ENCODE results near the gene DYRK4. TPM values are rescaled to one million over a fixed set of nuclear protein-coding genes. Genes with fewer than 3 reads are reported as not detected.

The DYRK4 gene
- total RNA-seq, 1 experiment from 2014 or later = 24.6 TPM

DNA sequence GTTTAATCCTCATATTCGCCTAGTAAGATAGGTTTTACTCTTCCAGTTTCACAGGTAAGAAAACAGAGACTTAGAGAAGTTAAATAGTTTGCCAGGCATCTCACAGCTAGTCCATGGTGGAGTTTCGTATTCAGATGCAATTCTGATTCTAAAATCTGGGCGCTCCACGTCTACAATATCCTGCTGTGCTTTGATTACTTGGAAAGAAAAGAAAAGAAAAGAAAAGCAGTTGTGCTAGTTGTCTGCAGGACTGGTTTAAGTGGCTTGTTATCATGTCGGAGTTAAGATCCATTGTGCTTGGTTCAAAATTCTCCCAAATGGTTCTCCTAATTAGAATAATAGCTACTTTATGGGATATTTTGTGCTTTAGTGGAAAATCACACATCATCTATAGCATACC, 68.3 kb downstream of the DYRK4 start:
- H3K4me3 Mint-ChIP-seq (ENCODE audit: low read depth, unreplicated experiment) = no peak overlapping the region
- no peak for DNase-seq
- CTCF ChIA-PET = no interaction called here
- H3K36me3 Mint-ChIP-seq (ENCODE audit: insufficient read depth, unreplicated experiment) = no peaks in the 10 kb centered on the region
- intact Hi-C loops (cut with micrococcal nuclease; ENCODE audit: unreplicated experiment) = no loop called here
- no TSS peak for BruUV-seq (replicated peaks)
- H3K9me3 Mint-ChIP-seq (ENCODE audit: low read depth, unreplicated experiment) = peaks cover 3% of the 10 kb centered on the region
- H3K27me3 Mint-ChIP-seq (ENCODE audit: unreplicated experiment) = peaks cover 51% of the 10 kb centered on the region
- no peaks in the 10 kb centered on the region for H3K4me1 Mint-ChIP-seq (ENCODE audit: low read depth, unreplicated experiment)
- TF ChIP-seq, protein P1, sequence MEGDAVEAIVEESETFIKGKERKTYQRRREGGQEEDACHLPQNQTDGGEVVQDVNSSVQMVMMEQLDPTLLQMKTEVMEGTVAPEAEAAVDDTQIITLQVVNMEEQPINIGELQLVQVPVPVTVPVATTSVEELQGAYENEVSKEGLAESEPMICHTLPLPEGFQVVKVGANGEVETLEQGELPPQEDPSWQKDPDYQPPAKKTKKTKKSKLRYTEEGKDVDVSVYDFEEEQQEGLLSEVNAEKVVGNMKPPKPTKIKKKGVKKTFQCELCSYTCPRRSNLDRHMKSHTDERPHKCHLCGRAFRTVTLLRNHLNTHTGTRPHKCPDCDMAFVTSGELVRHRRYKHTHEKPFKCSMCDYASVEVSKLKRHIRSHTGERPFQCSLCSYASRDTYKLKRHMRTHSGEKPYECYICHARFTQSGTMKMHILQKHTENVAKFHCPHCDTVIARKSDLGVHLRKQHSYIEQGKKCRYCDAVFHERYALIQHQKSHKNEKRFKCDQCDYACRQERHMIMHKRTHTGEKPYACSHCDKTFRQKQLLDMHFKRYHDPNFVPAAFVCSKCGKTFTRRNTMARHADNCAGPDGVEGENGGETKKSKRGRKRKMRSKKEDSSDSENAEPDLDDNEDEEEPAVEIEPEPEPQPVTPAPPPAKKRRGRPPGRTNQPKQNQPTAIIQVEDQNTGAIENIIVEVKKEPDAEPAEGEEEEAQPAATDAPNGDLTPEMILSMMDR (IDR thresholded peaks at IDR 0.05; ENCODE audit: unreplicated experiment) = no peak
- no peak overlapping the region for H3K27ac Mint-ChIP-seq (ENCODE audit: unreplicated experiment)

DNA sequence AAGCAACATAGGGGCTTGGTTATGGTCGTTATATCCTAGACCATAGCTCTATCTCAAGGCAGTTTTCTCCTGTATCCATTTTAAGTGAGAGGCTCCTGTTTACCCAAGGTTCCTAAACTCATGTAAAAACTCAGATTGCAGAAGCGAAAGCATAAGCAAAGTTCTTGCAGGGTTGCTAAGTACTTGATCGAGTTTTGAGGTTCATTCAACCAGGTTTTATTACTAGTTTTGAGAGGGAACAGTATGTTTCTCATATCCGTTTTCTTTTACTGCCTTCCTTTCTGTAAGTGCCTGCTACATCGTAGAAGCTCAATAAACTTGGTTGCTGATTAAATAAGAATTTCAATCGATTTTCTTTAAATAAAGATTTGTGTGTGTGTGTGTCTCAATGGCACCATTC, 81.7 kb downstream of the DYRK4 start:
- intact Hi-C loops (cut with micrococcal nuclease; ENCODE audit: unreplicated experiment) = no loop called here
- DNase-seq = no peak
- no TSS peak for BruUV-seq (replicated peaks)
- H3K4me3 Mint-ChIP-seq (ENCODE audit: low read depth, unreplicated experiment) = no peak overlapping the region
- CTCF ChIA-PET = no interaction called here
- H3K36me3 Mint-ChIP-seq (ENCODE audit: insufficient read depth, unreplicated experiment) = peaks cover 8% of the 10 kb centered on the region
- H3K4me1 Mint-ChIP-seq (ENCODE audit: low read depth, unreplicated experiment) = no peaks in the 10 kb centered on the region
- TF ChIP-seq, protein P1 (IDR thresholded peaks at IDR 0.05; ENCODE audit: unreplicated experiment) = no peak
- H3K27me3 Mint-ChIP-seq (ENCODE audit: unreplicated experiment) = peaks cover 22% of the 10 kb centered on the region
- H3K27ac Mint-ChIP-seq (ENCODE audit: unreplicated experiment) = no peak overlapping the region
- no peaks in the 10 kb centered on the region for H3K9me3 Mint-ChIP-seq (ENCODE audit: low read depth, unreplicated experiment)

DNA sequence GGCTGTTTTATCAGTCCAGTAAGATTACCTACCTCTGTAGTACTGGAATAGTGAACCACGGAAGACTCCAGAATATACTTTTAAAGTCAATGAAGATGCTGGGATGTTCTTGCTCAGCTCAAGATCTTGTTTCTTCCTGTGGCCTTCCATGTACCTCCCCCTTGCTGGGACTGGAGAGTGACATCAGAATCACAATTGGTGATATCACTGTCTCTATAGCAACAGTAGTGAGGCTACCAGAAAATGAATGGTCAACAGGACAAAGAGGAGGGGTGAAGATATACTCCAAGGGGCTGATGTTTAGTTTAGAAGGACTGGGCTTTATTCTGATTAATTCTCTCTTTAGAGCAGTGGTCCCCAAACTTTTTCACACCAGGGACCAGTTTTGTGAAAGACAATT, 83.0 kb downstream of the DYRK4 start:
- no peaks in the 10 kb centered on the region for H3K9me3 Mint-ChIP-seq (ENCODE audit: low read depth, unreplicated experiment)
- intact Hi-C loops (cut with micrococcal nuclease; ENCODE audit: unreplicated experiment) = no loop called here
- no peak overlapping the region for H3K4me3 Mint-ChIP-seq (ENCODE audit: low read depth, unreplicated experiment)
- peaks cover 21% of the 10 kb centered on the region for H3K36me3 Mint-ChIP-seq (ENCODE audit: insufficient read depth, unreplicated experiment)
- CTCF ChIA-PET = no interaction called here
- no peaks in the 10 kb centered on the region for H3K4me1 Mint-ChIP-seq (ENCODE audit: low read depth, unreplicated experiment)
- H3K27ac Mint-ChIP-seq (ENCODE audit: unreplicated experiment) = no peak overlapping the region
- no peak for DNase-seq
- H3K27me3 Mint-ChIP-seq (ENCODE audit: unreplicated experiment) = peaks cover 14% of the 10 kb centered on the region
- BruUV-seq (replicated peaks) = no TSS peak
- TF ChIP-seq, protein P1 (IDR thresholded peaks at IDR 0.05; ENCODE audit: unreplicated experiment) = no peak

DNA sequence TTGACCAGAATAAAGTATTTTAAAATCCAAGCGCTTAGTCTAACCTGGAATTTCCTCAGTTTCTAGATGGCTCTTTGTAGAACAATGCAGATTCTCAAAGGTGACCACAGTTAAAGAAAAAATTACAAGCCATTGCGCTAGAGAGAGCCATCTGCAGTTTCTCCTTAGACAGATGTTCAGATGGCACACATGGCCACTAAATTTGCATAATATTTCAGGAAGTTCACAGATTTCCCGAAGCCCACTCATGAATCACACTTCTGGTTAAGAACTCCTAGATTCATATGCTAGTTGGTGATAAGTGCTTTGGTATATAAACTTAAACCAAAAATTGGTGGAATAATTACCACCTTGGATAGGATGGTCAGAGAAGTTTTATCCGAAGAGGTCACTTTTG, 86.1 kb downstream of the DYRK4 start:
- CTCF ChIA-PET = no interaction called here
- DNase-seq = no peak
- Mint-ChIP-seq H3K4me3 (ENCODE audit: low read depth, unreplicated experiment) (peak overlapping the region; percentile 99), H3K9me3 (ENCODE audit: low read depth, unreplicated experiment) (no peaks in the 10 kb centered on the region), H3K27me3 (ENCODE audit: unreplicated experiment) (peaks cover 14% of the 10 kb centered on the region), H3K4me1 (ENCODE audit: low read depth, unreplicated experiment) (peaks cover 22% of the 10 kb centered on the region), H3K27ac (ENCODE audit: unreplicated experiment) (peak overlapping the region; percentile 99), H3K36me3 (ENCODE audit: insufficient read depth, unreplicated experiment) (peaks cover 21% of the 10 kb centered on the region)
- TF ChIP-seq, protein P1 (IDR thresholded peaks at IDR 0.05; ENCODE audit: unreplicated experiment) = no peak
- BruUV-seq (replicated peaks) = no TSS peak
- intact Hi-C loops (cut with micrococcal nuclease; ENCODE audit: unreplicated experiment) = loop anchor here (2.0 kb wide), 1 partner anchor 43 kb away; no protein-coding TSS in a partner anchor

Data from Calu3 (cell line).